ENCODE measurements around the gene TAS2R41.

Gene TAS2R41

DNA sequence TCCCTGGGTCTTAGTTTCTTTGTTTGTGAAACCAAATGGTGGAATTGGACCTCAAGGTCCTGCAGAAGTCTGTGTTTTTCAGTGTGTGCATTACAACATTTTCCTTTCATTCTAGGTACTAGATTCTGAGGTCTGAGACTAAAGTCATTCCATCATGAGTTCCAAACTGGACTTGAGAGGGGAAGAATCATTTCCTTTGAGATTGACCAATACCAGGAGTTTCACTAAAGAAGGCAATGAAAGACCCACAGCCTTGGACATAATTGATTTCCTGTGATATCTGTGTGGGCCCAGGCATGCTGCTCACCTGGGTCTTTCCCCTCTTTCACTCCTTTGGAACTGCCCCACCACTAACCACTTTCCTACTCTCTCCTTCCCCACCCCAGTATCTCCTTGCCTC, 18.2 kb downstream of the TAS2R41 start:
- no peaks in the 10 kb centered on the region for H3K36me3 ChIP-seq (ENCODE audit: control insufficient read depth in 2 of 2, insufficient read depth in 1 of 2, low read length in 2 of 2)
- POLR2A ChIA-PET: no interaction called here

DNA sequence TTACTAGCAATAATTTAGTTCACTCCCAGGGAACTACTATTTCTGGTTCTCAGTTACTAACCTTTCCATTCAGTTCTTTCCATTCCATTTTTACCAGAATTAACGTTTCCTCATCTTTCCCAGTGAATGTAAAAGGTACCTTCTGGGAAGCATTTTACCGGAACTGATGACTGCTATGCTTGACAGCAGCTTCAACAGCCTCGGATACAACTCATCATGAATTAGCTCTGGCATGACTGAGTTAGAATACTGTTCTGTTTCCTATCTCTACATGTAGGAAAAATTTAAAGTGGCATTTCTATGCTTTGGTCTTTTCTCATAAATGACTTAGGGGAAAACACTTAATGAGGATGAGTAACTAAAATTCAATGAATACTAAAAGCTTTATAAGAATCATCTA, 18.6 kb downstream of the TAS2R41 start:
- CTCF ChIA-PET: interaction anchor here (0.6 to 0.9 kb wide), 2 partner anchors 17 to 39 kb away, joined by 3 read pairs; no protein-coding TSS in a partner anchor
- Histone ChIP-seq H3K27ac (ENCODE audit: extremely low read depth, low read depth, low read length) (no peak overlapping the region), H3K9me3 (ENCODE audit: control insufficient read depth, insufficient read depth, low read depth, low read length) (no peaks in the 10 kb centered on the region), H3K4me3 (ENCODE audit: low read depth, low read length) (no peak overlapping the region), H3K36me3 (ENCODE audit: control insufficient read depth in 2 of 2, insufficient read depth in 1 of 2, low read length in 2 of 2) (no peaks in the 10 kb centered on the region), H3K4me1 (ENCODE audit: control insufficient read depth, insufficient read depth, low read length) (no peaks in the 10 kb centered on the region)
- POLR2A ChIA-PET: no interaction called here
- TF ChIP-seq PRDM1 (tag by site-specific recombination; IDR thresholded peaks at IDR 0.05) (no peak), ZNF311 (tag by site-specific recombination; IDR thresholded peaks at IDR 0.05; ENCODE audit: borderline replicate concordance) (no peak), ZNF544 (tag by site-specific recombination; IDR thresholded peaks at IDR 0.05) (no peak), ZNF350 (tag by site-specific recombination; IDR thresholded peaks at IDR 0.05) (no peak), ZNF768 (tag by site-specific recombination; IDR thresholded peaks at IDR 0.05) (no peak), ZNF114 (tag by site-specific recombination; IDR thresholded peaks at IDR 0.05) (no peak), EGR2 (tag by site-specific recombination; IDR thresholded peaks at IDR 0.05; ENCODE audit: low read depth) (no peak), ZNF223 (tag by site-specific recombination; IDR thresholded peaks at IDR 0.05) (no peak), ZNF404 (tag by site-specific recombination; IDR thresholded peaks at IDR 0.05) (no peak), ZBTB8A (tag by site-specific recombination; IDR thresholded peaks at IDR 0.05) (no peak), RBAK (tag by site-specific recombination; IDR thresholded peaks at IDR 0.05) (no peak), ZBTB26 (tag by site-specific recombination; optimal IDR thresholded peaks at IDR 0.05) (no peak), ZBTB20 (tag by site-specific recombination; IDR thresholded peaks at IDR 0.05) (no peak), ZNF433 (tag by site-specific recombination; IDR thresholded peaks at IDR 0.05; ENCODE audit: low read depth) (no peak), ZNF561 (tag by site-specific recombination; IDR thresholded peaks at IDR 0.05; ENCODE audit: borderline replicate concordance) (no peak), ZNF449 (tag by site-specific recombination; IDR thresholded peaks at IDR 0.05) (no peak), ZNF585B (tag by site-specific recombination; IDR thresholded peaks at IDR 0.05) (no peak), ZNF791 (tag by site-specific recombination; IDR thresholded peaks at IDR 0.05) (no peak)
- TF ChIP-seq, protein P1, sequence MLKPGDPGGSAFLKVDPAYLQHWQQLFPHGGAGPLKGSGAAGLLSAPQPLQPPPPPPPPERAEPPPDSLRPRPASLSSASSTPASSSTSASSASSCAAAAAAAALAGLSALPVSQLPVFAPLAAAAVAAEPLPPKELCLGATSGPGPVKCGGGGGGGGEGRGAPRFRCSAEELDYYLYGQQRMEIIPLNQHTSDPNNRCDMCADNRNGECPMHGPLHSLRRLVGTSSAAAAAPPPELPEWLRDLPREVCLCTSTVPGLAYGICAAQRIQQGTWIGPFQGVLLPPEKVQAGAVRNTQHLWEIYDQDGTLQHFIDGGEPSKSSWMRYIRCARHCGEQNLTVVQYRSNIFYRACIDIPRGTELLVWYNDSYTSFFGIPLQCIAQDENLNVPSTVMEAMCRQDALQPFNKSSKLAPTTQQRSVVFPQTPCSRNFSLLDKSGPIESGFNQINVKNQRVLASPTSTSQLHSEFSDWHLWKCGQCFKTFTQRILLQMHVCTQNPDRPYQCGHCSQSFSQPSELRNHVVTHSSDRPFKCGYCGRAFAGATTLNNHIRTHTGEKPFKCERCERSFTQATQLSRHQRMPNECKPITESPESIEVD (tag by site-specific recombination; IDR thresholded peaks at IDR 0.05): no peak
- TF ChIP-seq, protein P2, sequence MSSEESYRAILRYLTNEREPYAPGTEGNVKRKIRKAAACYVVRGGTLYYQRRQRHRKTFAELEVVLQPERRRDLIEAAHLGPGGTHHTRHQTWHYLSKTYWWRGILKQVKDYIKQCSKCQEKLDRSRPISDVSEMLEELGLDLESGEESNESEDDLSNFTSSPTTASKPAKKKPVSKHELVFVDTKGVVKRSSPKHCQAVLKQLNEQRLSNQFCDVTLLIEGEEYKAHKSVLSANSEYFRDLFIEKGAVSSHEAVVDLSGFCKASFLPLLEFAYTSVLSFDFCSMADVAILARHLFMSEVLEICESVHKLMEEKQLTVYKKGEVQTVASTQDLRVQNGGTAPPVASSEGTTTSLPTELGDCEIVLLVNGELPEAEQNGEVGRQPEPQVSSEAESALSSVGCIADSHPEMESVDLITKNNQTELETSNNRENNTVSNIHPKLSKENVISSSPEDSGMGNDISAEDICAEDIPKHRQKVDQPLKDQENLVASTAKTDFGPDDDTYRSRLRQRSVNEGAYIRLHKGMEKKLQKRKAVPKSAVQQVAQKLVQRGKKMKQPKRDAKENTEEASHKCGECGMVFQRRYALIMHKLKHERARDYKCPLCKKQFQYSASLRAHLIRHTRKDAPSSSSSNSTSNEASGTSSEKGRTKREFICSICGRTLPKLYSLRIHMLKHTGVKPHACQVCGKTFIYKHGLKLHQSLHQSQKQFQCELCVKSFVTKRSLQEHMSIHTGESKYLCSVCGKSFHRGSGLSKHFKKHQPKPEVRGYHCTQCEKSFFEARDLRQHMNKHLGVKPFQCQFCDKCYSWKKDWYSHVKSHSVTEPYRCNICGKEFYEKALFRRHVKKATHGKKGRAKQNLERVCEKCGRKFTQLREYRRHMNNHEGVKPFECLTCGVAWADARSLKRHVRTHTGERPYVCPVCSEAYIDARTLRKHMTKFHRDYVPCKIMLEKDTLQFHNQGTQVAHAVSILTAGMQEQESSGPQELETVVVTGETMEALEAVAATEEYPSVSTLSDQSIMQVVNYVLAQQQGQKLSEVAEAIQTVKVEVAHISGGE (tag by site-specific recombination; conservative IDR thresholded peaks at IDR 0.05; ENCODE audit: low read depth): no peak

More for the DNA sequence above, 18.2 kb downstream of the TAS2R41 start:
- no peak overlapping the region for H3K4me3 ChIP-seq (ENCODE audit: low read depth, low read length)
- TF ChIP-seq ZNF24 (tag by site-specific recombination; IDR thresholded peaks at IDR 0.05) (no peak), ZNF221 (tag by site-specific recombination; IDR thresholded peaks at IDR 0.05; ENCODE audit: borderline replicate concordance) (no peak), PRDM1 (tag by site-specific recombination; IDR thresholded peaks at IDR 0.05) (no peak), ZNF404 (tag by site-specific recombination; IDR thresholded peaks at IDR 0.05) (no peak), RBAK (tag by site-specific recombination; IDR thresholded peaks at IDR 0.05) (no peak), ZNF549 (tag by site-specific recombination; IDR thresholded peaks at IDR 0.05) (no peak), ZNF521 (tag by site-specific recombination; IDR thresholded peaks at IDR 0.05) (no peak), ZNF112 (tag by site-specific recombination; IDR thresholded peaks at IDR 0.05) (no peak)
- H3K9me3 ChIP-seq (ENCODE audit: control insufficient read depth, insufficient read depth, low read depth, low read length): no peaks in the 10 kb centered on the region
- no peaks in the 10 kb centered on the region for H3K4me1 ChIP-seq (ENCODE audit: control insufficient read depth, insufficient read depth, low read length)
- CTCF ChIA-PET: no interaction called here
- no peak overlapping the region for H3K27ac ChIP-seq (ENCODE audit: extremely low read depth, low read depth, low read length)
